HG02588 (cell line): ENCODE results near the gene TSPAN1.
A peak's percentile ranks its signal among the peaks of the same experiment; 100 is the strongest.

Source experiments
- ATAC-seq: cut with Tn5 transposase; IDR thresholded peaks from one replicate; pipeline ENCODE4 v1.9.1; 2021; ENCODE audit warnings: mild to moderate bottlenecking, moderate library complexity; ENCODE audit not compliant: unreplicated experiment

TSPAN1 gene

DNA sequence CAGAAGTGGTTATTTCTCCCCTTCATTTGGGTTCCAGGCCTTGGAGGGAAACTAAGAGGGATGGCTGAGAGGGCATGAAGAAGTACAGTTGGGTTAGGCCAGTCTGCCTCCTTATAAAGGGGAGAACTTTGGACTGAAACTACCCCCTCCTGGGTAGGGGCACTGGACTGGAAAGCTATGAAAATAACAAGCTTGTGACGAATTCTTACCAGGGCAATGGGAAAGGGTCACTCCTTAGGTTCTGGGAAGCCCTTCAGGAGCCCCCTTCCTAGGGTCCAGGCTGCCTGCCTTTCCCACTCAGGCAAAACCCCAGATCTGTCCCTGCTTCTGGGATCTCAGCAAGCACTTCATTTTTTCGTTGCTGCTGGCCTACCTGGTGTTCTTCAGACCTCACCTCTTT lies 11.2 kb downstream of the TSPAN1 start:
- no peak for ATAC-seq

DNA sequence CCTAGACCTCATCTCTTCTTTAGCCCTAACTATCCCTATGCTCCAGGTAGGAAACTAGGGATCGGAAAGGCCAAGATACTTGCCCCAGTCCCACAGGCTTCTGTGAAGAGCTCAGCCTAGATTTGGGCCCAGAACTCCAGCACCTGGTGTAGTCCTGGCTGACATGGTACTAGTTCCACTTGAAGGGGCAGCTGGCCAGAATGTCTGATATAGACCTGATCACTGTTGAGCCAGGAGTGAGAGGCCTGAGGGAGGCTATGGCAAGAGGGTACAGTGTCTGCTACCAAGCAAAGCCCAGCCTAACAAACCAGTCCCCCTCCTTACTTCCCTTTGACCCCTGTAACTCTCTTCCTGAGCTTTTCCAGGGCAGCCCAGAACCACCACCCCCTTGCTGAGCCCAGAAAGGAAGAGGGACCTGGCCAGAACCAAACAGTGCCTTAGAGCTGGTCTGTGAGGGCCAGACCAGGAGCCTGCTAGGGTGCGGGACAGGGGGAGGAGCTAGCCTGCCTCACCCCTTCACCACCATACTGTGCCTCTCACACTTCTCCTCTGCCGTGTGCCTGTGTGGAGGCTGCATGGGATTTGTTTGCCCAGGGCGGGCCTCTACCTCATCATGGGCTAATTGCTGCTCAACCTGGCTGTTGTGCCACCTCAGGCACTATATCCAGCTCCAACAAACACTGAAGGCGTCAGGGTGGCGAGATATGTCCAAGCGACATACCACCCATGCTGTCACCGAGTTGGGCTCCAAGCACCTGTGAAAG lies 12.4 kb downstream of the TSPAN1 start:
- ATAC-seq, result no peak

DNA sequence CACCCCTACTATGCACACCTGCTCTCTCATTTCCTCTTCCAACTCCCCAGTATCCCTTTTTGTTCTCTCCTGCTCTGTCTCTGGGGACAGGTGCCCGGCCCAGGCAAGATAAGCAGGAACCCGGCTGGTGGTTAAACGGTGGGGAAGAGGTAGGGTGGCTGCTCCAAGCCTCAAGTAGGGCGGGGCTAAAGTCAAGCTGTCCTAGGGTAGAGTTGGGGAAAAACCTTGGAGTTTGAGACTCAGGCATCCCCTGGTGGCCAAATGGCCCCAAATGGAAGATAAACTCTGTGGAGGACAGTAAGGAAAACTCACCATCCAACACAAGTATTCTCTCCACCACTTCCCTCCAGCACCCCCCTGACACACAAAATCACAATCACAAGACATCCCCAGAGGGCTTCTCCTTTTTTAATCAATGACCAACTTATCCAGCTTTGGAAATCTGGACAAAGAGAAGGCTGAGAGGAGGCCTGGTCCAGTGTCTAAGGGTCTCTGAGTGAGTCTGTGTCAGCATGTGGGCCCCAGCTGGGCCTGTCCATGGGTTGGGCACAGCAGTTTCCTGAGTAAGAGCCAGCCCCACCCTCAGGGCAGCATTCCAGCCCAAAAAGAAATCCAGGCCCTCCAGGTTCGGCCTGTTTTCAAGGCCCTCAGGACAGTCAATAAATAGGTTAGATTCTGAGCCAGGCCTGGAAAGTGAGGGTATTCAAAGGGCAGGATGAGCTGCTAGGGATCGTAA lies 13.6 kb downstream of the TSPAN1 start:
- no peak for ATAC-seq

DNA sequence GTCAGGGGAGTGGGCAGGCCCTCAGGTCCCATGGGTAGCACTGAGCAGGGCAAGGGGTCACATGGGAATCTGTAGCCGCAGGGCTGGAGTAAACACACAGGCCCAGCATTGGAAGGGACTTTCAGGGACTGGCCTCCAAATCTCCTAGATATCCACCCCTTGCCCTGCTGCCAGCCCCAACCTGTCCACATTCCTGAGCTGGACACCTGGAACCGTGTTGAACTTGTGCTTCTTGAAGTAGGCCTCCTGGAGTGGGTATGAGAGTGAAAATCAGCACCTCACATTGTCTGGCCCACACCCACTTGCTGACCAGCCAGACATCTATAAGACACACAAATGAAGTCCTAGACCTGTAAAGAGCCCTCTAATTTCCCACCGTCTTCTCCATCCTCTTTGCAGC lies 15.7 kb downstream of the TSPAN1 start:
- no peak for ATAC-seq

DNA sequence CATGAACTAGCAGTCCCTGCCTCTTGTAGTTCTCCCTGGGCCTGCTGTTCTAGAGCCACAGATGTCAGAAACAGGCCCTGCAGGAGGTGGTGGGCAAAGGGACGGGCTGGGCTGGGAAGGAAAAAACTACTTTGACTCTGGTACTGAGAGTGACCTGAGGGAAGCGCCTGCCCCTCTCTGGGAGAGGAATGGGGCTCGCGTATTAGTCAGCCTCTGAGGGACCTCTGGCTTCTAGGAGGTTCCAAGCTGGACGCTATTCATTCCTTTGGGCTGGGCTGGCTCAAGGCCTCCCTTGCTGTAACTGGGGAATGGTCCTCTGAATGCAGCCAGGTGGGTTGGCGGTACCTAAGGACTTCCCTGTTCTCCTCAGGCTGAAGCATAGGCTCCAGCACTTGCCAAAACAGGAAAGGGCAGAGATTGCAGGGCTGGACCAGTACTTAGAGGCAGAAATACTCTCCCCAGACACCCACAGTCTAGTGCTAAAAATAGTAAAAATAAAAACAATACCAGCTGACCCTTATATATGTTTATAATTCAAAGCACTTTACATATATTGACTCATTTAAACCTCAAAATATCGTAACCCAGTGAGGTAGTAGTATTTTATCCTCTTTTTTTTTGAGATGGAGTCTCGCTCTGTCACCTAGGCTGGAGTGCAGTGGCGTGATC lies 16.3 kb downstream of the TSPAN1 start:
- no peak for ATAC-seq

- ATAC-seq, result no peak
These were observed 17.3 kb downstream of the TSPAN1 start for GRCh38 chr1:46192171-46192570.

- ATAC-seq, result no peak
These were observed 18.4 kb downstream of the TSPAN1 start for GRCh38 chr1:46193285-46193684.

GRCh38 chr1:46193984-46194570 lies 19.2 kb downstream of the TSPAN1 start:
- ATAC-seq, result no peak

DNA sequence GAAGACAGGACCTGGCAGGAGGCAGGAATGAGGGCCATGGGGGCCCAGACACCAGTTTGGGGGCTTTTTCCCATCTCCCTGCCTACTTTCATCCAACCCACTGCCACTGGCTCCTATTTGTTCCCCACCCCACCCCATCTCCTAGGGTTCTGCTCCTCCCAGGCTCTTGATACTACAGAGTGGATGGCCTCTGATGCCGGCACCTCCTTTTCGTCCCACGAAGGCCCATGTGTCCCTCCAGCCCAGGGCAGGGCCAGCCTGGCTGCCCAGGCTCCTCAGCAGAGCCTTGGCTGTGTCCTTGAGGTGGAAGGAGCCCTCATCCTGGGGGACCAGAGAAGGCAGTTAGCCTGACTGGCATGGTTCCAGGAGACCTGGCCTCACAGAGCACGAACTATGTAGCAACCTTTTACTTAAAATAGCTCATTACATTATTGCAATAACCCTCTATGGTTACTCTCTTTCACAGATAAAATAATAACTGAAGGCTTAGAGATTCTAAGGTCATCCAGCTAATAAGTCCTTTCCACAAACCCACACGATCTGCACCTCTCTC lies 19.8 kb downstream of the TSPAN1 start:
- no peak for ATAC-seq

- no peak for ATAC-seq
These were observed 21.7 kb downstream of the TSPAN1 start for GRCh38 chr1:46196609-46197008.

DNA sequence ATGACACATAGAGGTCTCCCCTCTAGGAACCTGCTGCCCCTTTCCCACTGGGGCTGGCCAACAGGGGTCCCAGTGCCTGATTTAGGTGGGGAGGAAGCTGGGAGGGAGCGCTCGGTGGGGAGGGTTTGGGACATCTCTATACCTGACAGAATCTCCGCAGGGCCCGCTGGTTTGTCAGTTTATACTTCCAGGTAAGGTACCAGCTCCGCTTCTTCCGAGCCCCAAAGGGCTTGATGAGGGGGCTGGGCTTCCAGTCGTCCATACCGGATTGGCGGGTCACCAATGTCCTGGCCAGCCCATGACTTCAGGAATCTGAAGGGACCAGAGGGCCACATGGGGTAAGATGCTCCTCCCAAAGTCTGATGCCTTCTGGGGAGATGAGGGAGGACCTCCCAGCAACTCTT lies 22.7 kb downstream of the TSPAN1 start:
- ATAC-seq, result no peak

GRCh38 chr1:46197964-46198811 lies 23.3 kb downstream of the TSPAN1 start, which contains the start of gene POMGNT1:
Gene POMGNT1 (minus strand): TSS chr1:46198434. CDS start chr1:46197821, 613 bp downstream.
- ATAC-seq, result peak; percentile 87

DNA sequence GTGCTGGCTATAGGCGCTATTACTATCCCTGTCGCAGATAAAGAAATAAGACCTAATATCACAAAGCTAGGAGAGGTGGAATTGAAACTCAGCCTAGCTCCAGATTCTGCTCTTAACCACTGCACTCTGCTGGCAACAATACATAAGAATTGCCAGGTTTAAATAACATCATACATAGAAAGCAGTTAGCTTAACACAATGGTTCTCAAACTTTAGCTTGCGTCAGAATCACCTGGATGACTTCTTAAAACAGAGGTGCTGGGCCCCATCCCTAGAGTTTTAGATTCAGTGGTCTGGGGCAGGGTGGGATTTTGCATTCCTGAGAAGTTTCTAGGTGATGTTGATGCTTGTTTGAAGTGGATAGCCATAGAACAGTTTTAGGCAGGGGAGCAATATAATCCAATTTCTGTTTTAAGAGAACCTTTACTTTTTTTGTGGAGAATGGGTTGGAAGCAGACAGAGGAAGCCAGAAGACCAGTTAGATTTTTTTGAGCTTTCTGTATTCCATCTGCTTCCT lies 24.4 kb downstream of the TSPAN1 start:
- no peak for ATAC-seq

- ATAC-seq, result no peak
These were observed 29.0 kb downstream of the TSPAN1 start for GRCh38 chr1:46203738-46204405.

DNA sequence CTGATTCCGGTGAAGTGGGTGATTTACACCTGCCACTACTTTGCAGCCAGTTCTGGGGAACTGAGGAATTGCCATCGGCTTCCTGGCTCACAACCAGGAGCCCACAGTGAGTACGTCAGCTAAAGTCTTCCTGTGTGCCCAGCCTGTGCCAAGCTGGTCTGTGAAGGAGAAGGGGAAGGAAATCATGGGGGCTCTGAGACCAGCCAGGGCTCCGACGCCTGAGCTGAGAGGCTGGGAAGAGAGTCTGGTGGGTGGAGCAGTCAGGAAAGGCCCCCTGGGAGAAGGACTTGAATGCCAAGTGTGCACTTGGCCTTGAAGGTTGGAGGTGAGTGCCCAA lies 29.5 kb downstream of the TSPAN1 start:
- no peak for ATAC-seq

DNA sequence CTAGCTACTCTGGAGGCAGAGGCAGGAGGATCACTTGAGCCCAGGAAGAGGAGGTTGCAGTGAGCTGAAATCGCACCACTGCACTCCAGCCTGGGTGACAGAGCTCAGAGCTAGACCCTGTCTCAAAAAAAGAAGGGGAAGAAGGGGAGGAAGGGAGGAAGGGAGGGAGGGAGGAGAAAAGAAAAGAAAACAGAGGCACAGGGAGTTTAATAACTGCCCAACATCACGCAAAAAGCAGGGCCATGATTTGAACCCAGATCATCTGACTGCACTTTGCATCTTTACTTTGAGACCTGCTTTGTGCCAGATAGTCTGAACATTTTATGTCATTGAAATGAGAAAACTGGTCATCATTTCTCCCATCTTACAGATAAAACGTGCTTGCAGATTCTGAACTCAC lies 30.3 kb downstream of the TSPAN1 start:
- ATAC-seq, result no peak

DNA sequence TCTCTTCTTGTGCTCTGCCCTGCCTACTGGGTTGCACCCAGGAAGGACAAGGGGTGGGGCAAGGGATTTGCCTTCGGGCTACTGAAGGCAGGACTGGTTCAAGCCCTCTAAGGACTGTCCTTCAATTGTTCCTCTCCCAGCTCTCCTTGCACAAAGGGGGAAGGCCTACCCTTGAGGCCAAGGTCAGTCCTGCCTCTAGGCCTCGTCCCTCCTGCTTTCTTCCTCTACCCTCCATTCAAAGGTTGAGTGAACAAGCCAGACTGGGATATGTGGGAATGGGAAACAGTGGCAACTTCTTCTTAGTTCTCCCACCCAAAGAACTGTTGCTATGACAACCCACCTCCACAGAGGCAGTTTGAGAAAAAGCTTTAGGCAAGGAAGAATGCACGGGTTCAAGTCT lies 30.9 kb downstream of the TSPAN1 start:
- no peak for ATAC-seq

DNA sequence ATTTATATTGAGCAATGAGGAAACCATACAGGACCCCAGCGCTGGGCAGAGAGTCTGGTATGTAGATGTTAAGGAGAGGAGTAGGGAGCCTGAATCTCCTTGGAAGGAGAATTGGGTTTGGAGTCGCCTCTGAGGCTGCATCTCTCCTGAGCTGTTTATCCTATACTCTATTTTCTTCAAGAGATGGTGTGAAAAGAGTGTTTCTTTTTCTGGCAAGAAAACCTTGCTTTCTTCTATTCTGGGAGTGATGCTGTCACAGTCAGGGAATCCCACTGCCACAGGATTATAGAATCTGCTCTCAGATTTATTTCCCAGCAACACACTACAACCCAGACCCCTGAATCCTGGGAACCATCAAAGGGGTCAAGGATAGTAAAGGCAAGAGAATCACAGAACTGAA lies 31.5 kb downstream of the TSPAN1 start:
- ATAC-seq, result no peak

DNA sequence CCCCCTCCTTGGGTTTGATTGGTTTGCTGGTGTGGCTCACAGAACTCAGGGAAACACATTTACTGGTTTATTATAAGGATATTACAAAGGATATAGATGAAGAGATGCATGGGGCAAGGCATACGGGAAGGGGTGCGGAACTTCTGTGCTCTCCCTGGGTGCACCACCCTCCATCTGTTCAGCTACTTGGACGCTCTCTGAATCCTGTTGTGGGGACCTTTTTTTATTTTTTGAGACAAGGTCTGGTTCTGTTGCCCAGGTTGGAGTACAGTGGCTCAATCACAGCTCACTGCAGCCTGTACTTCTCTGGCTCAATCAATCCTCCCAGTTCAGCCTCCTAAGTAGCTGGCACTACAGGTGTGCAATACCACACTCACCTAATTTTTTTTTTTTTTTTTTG lies 35.7 kb downstream of the TSPAN1 start:
- no peak for ATAC-seq

- no peak for ATAC-seq
These were observed 36.2 kb downstream of the TSPAN1 start for GRCh38 chr1:46211051-46211450.
